ENCODE data around the gene DIPK2A. TPM values are rescaled to one million over a fixed set of nuclear protein-coding genes. Genes with fewer than 3 reads are reported as not detected.

DIPK2A gene
- total RNA-seq, 6 experiments from 2014 or later, result 7.0 to 10.5 (median 8.6) TPM

DNA sequence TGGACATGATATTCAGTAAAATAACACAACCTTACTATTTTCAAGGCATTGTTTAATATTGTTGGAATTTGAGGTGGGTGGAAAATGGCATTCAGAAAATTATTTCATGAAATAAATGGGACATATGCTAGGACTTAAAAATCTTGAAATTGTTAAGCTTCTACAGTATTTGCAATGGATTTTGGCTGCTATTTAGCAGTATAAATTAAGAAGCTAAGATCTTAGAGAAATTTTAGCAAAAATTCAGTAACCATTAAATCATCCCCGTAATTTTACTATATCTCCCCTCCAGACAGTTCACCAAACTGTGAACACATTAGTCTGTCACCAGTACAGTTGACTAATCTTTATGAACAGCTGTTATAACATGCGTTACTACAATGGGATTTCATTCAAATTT, 8.2 kb downstream of the DIPK2A start:
- Mint-ChIP-seq H3K9me3 (no peaks in the 10 kb centered on the region), H3K4me1 (ENCODE audit: low read depth) (peaks cover 46% of the 10 kb centered on the region), H3K27ac (no peak overlapping the region), H3K4me3 (no peak overlapping the region), H3K27me3 (ENCODE audit: insufficient read depth) (no peaks in the 10 kb centered on the region; the same call in 1 of the 2 replicates), H3K36me3 (ENCODE audit: low read depth) (peaks cover 16% of the 10 kb centered on the region)
- no peak for DNase-seq
- TF ChIP-seq, protein P1, sequence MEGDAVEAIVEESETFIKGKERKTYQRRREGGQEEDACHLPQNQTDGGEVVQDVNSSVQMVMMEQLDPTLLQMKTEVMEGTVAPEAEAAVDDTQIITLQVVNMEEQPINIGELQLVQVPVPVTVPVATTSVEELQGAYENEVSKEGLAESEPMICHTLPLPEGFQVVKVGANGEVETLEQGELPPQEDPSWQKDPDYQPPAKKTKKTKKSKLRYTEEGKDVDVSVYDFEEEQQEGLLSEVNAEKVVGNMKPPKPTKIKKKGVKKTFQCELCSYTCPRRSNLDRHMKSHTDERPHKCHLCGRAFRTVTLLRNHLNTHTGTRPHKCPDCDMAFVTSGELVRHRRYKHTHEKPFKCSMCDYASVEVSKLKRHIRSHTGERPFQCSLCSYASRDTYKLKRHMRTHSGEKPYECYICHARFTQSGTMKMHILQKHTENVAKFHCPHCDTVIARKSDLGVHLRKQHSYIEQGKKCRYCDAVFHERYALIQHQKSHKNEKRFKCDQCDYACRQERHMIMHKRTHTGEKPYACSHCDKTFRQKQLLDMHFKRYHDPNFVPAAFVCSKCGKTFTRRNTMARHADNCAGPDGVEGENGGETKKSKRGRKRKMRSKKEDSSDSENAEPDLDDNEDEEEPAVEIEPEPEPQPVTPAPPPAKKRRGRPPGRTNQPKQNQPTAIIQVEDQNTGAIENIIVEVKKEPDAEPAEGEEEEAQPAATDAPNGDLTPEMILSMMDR (IDR thresholded peaks at IDR 0.05), result no peak

DNA sequence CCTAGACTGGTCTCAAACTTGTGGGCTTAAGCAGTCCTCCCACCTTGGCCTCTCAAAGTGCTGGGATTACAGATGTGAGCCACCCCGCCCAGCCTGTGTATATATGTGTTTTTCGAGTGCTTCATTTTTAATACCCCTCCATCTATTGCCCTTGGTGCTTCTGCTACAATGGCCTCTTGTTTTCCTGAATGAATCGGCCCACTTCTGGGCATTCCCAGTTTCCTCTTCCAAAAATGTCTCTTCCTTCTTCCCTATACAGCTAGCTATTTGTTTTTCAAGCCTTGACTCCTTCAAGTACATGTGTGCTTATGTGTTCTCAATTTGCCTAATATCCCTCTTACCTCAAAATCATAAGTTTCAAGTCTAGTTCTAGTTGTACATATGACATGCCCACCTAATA, 16.7 kb downstream of the DIPK2A start:
- no peak for DNase-seq
- H3K27me3 Mint-ChIP-seq (ENCODE audit: insufficient read depth), result no peaks in the 10 kb centered on the region
- TF ChIP-seq, protein P1 (IDR thresholded peaks at IDR 0.05), result no peak
- H3K9me3 Mint-ChIP-seq, result no peaks in the 10 kb centered on the region
- no peak overlapping the region for H3K27ac Mint-ChIP-seq
- no peaks in the 10 kb centered on the region for H3K4me1 Mint-ChIP-seq (ENCODE audit: low read depth)
- peaks cover 2% of the 10 kb centered on the region for H3K36me3 Mint-ChIP-seq (ENCODE audit: low read depth)
- H3K4me3 Mint-ChIP-seq, result no peak overlapping the region

DNA sequence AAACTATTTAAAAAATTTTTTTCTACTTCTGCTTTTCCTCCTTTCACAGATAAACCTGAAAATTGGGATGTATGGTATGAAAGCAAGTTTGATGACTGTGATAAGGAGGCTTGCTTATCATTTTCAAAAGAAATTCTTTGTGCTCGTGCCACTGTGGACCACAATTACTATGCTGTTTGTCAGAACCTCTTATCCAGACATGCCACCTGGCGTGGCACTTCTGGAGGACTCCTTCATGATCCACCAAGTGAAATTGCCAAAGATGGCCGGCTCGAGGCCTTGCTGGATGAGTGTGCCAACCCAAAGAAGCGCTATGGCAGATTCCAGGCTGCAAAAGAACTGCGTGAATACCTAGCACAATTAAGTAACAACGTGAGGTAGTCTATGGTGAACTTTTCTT, 17.8 kb downstream of the DIPK2A start:
- TF ChIP-seq, protein P1 (IDR thresholded peaks at IDR 0.05), result no peak
- H3K4me3 Mint-ChIP-seq, result no peak overlapping the region
- no peaks in the 10 kb centered on the region for H3K27me3 Mint-ChIP-seq (ENCODE audit: insufficient read depth)
- no peak overlapping the region for H3K27ac Mint-ChIP-seq
- no peak for DNase-seq
- H3K36me3 Mint-ChIP-seq (ENCODE audit: low read depth), result no peaks in the 10 kb centered on the region
- no peaks in the 10 kb centered on the region for H3K4me1 Mint-ChIP-seq (ENCODE audit: low read depth)
- no peaks in the 10 kb centered on the region for H3K9me3 Mint-ChIP-seq

DNA sequence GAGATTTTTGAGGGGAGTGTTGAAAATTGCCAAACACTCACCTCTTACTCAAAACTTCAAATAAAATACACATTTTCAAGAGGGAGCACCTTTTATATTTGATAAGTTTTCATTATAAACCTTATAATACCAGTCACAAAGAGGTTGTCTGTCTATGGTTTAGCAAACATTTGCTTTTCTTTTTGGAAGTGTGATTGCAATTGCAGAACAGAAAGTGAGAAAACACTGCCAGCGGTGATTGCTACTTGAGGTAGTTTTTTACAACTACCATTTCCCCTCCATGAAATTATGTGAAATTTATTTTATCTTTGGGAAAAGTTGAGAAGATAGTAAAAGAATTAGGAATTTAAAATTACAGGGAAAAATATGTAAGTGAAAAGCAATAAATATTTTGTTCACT, 20.1 kb downstream of the DIPK2A start:
- no peaks in the 10 kb centered on the region for H3K36me3 Mint-ChIP-seq (ENCODE audit: low read depth)
- no peaks in the 10 kb centered on the region for H3K9me3 Mint-ChIP-seq
- no peak overlapping the region for H3K4me3 Mint-ChIP-seq
- TF ChIP-seq, protein P1 (IDR thresholded peaks at IDR 0.05), result no peak
- no peak overlapping the region for H3K27ac Mint-ChIP-seq
- H3K27me3 Mint-ChIP-seq (ENCODE audit: insufficient read depth), result no peaks in the 10 kb centered on the region
- DNase-seq, result no peak
- H3K4me1 Mint-ChIP-seq (ENCODE audit: low read depth), result no peaks in the 10 kb centered on the region

DNA sequence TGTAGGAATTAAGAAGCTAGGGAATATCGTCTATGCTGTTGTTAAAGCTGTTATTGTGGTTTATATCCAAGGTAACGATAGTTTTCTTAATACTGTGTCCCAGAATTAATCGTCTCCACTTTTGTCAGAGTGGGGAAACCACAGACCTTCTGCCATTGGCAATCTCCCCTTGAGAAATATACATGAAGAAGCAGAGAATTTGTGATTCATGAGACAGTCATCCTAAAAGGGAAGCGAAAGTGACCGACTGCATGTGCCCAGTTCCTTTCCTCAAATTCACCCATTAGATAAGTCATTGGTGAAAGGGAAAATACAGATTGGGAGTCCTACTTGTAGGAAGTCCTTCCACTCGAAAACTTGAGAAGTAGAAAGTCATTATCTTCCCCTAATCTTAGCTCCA, 26.6 kb downstream of the DIPK2A start:
- Mint-ChIP-seq H3K36me3 (ENCODE audit: low read depth) (peaks cover 3% of the 10 kb centered on the region; the same call in 1 of the 2 replicates), H3K27me3 (ENCODE audit: insufficient read depth) (no peaks in the 10 kb centered on the region)

More for the DNA sequence above, 26.6 kb downstream of the DIPK2A start:
- Mint-ChIP-seq H3K4me3 (no peak overlapping the region), H3K4me1 (ENCODE audit: low read depth) (peaks cover 13% of the 10 kb centered on the region), H3K27ac (no peak overlapping the region), H3K9me3 (no peaks in the 10 kb centered on the region)
- TF ChIP-seq, protein P1 (IDR thresholded peaks at IDR 0.05), result no peak
- DNase-seq, result peak; percentile 30
